ENCODE measurements around the gene KRTAP10-1. TPM values are rescaled to one million over a fixed set of nuclear protein-coding genes. Genes with fewer than 3 reads are reported as not detected.

Gene KRTAP10-1
- total and polyA plus RNA-seq, 9 of the 15 experiments (the other 6 are each of a cell fraction or from before 2014, with no cell fraction given), result not detected

DNA sequence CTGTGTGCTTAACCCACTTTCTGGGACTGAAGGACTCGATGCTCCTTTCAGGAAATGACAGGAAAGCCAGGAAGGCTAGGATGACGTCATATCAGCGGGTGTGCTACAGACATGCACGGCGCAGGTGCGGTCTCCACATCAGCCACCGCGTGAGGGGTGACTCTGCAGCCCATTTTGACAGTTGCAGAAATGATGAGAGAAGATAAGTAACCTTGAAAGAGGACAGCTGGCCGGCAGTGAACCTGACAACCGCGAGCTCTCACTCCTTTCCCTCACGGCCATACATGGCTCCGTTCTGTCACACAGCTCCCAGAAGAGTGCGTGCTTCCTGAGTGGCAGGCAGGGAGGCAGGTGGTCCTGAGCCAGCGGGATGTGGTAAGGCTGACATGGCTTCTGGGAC, 42.1 kb upstream of the KRTAP10-1 start (continued):
- TF ChIP-seq, protein P1, sequence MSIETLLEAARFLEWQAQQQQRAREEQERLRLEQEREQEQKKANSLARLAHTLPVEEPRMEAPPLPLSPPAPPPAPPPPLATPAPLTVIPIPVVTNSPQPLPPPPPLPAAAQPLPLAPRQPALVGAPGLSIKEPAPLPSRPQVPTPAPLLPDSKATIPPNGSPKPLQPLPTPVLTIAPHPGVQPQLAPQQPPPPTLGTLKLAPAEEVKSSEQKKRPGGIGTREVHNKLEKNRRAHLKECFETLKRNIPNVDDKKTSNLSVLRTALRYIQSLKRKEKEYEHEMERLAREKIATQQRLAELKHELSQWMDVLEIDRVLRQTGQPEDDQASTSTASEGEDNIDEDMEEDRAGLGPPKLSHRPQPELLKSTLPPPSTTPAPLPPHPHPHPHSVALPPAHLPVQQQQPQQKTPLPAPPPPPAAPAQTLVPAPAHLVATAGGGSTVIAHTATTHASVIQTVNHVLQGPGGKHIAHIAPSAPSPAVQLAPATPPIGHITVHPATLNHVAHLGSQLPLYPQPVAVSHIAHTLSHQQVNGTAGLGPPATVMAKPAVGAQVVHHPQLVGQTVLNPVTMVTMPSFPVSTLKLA (conservative IDR thresholded peaks at IDR 0.05), result peak in 1 of 2 experiments; percentile 57; a peak in 2 of 4 replicates
- TF ChIP-seq, protein P2, sequence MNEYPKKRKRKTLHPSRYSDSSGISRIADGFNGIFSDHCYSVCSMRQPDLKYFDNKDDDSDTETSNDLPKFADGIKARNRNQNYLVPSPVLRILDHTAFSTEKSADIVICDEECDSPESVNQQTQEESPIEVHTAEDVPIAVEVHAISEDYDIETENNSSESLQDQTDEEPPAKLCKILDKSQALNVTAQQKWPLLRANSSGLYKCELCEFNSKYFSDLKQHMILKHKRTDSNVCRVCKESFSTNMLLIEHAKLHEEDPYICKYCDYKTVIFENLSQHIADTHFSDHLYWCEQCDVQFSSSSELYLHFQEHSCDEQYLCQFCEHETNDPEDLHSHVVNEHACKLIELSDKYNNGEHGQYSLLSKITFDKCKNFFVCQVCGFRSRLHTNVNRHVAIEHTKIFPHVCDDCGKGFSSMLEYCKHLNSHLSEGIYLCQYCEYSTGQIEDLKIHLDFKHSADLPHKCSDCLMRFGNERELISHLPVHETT (CRISPR knock-in tag; conservative IDR thresholded peaks at IDR 0.05 in 1 of 2, IDR thresholded peaks at IDR 0.05 in 1 of 2), result peak in 1 of 2 experiments; percentile 64; a peak in 1 of 4 replicates
- TF ChIP-seq, protein P3, sequence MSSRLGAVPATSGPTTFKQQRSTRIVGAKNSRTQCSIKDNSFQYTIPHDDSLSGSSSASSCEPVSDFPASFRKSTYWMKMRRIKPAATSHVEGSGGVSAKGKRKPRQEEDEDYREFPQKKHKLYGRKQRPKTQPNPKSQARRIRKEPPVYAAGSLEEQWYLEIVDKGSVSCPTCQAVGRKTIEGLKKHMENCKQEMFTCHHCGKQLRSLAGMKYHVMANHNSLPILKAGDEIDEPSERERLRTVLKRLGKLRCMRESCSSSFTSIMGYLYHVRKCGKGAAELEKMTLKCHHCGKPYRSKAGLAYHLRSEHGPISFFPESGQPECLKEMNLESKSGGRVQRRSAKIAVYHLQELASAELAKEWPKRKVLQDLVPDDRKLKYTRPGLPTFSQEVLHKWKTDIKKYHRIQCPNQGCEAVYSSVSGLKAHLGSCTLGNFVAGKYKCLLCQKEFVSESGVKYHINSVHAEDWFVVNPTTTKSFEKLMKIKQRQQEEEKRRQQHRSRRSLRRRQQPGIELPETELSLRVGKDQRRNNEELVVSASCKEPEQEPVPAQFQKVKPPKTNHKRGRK (tag; IDR thresholded peaks at IDR 0.05), result no peak
- peak; percentile 46 for TF ChIP-seq CXXC5 (CRISPR knock-in tag; IDR thresholded peaks at IDR 0.05)
- 0 out of 2 replicates have a peak, but pooled peaks have one; percentile 44 for TF ChIP-seq NBN (IDR thresholded peaks at IDR 0.05; ENCODE audit: low read depth)
- 0 out of 4 replicates have a peak, but pooled peaks of 1 of the 2 experiments have one; percentile 22 for TF ChIP-seq RCOR1 (IDR thresholded peaks at IDR 0.05; ENCODE audit: borderline replicate concordance in 1 of 2, low read depth in 2 of 2, low read length in 2 of 2)
- peak in 1 of 2 experiments; percentile 75; a peak in 2 of 4 replicates for TF ChIP-seq TRIM24 (IDR thresholded peaks at IDR 0.05)
- TF ChIP-seq ZNF76 (CRISPR knock-in tag; IDR thresholded peaks at IDR 0.05; ENCODE audit: borderline replicate concordance), result peak; percentile 53; the same call in 1 of the 2 replicates
- TF ChIP-seq BHLHE40 (IDR thresholded peaks at IDR 0.05; ENCODE audit: low read length), result peak; percentile 75
- peak; percentile 64 for TF ChIP-seq SAP30 (IDR thresholded peaks at IDR 0.05; ENCODE audit: borderline replicate concordance, insufficient read depth, low read depth, low read length, poor library complexity, severe bottlenecking)
- peak; percentile 60; the same call in 1 of the 2 replicates for TF ChIP-seq EP300 (IDR thresholded peaks at IDR 0.05; ENCODE audit: low read length)
- no peak for TF ChIP-seq ARNT (IDR thresholded peaks at IDR 0.05)
- TF ChIP-seq GATA2 (CRISPR knock-in tag; IDR thresholded peaks at IDR 0.05), result peak; percentile 46
- TF ChIP-seq CREM (IDR thresholded peaks at IDR 0.05; ENCODE audit: low read depth), result peak; percentile 57; the same call in 1 of the 2 replicates
- TF ChIP-seq ATF7 (IDR thresholded peaks at IDR 0.05), result peak; percentile 99
- TF ChIP-seq MAFG (tag; conservative IDR thresholded peaks at IDR 0.05), result peak; percentile 59
- no peak for TF ChIP-seq ZC3H4 (CRISPR knock-in tag; IDR thresholded peaks at IDR 0.05; ENCODE audit: borderline replicate concordance)
- TF ChIP-seq, protein P4, sequence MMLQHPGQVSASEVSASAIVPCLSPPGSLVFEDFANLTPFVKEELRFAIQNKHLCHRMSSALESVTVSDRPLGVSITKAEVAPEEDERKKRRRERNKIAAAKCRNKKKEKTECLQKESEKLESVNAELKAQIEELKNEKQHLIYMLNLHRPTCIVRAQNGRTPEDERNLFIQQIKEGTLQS (IDR thresholded peaks at IDR 0.05), result peak; percentile 98
- TF ChIP-seq, protein P4 (CRISPR knock-in tag; conservative IDR thresholded peaks at IDR 0.05), result no peak
- peak; percentile 87 for TF ChIP-seq ZNF584 (CRISPR knock-in tag; IDR thresholded peaks at IDR 0.05; ENCODE audit: low read depth)
- TF ChIP-seq MYC (IDR thresholded peaks at IDR 0.05; ENCODE audit: low read depth, low read length), result peak; percentile 27; the same call in 1 of the 2 replicates
- TF ChIP-seq MYC (CRISPR knock-in tag; IDR thresholded peaks at IDR 0.05; ENCODE audit: borderline replicate concordance, low read depth), result no peak
- TF ChIP-seq ZZZ3 (IDR thresholded peaks at IDR 0.05), result no peak
- TF ChIP-seq CBX1 (IDR thresholded peaks at IDR 0.05; ENCODE audit: low read depth), result no peak

All from K562 (cell line).